Panc1 (cell line): ENCODE data around the gene TBRG4. TPM values are rescaled to one million over a fixed set of nuclear protein-coding genes. Genes with fewer than 3 reads are reported as not detected.

Source experiments
- ATAC-seq: fragments of 200-7000 bp; cut with Tn5 transposase; 2 replicates; pipeline ENCODE4 v1.9.1; 2020; ENCODE audit warnings: mild to moderate bottlenecking, moderate library complexity
- BruUV-seq: library from RNA; stranded (reverse); fragments of 400-500 nt; replicated peaks from 2 replicates; lab custom pipeline; 2021; lab: Mats Ljungman, UMichigan
- CTCF ChIA-PET: fragments of 300-600 bp; sonication (Branson Sonifier 250); formaldehyde crosslinking; loops from one replicate; lab custom pipeline; 2022; ENCODE audit warnings: antibody characterized with exemption; lab: Charles Lee
- POLR2A ChIA-PET: fragments of 300-600 bp; sonication (Branson Sonifier 250); formaldehyde crosslinking; loops from one replicate; lab custom pipeline; 2022; ENCODE audit warnings: antibody characterized with exemption; lab: Charles Lee
- DNase-seq: peaks from one replicate; pipeline ENCODE4 v3.0.0-alpha.2; 2010; ENCODE audit warnings: low read depth, low spot score
- H3K27ac ChIP-seq: 2 replicates; pipeline ENCODE4 v1.5.1; 2011; ENCODE audit warnings: mild to moderate bottlenecking, low read length, inconsistent platforms
- H3K27me3 ChIP-seq: fragments of 200-500 bp; sonication (Bioruptor generic); 2 replicates; pipeline ENCODE4 v1.6.0; 2014; ENCODE audit warnings: low read length, inconsistent platforms; ENCODE audit not compliant: control insufficient read depth, insufficient read depth
- H3K36me3 ChIP-seq: fragments of 200-500 bp; sonication (Bioruptor generic); 2 replicates; pipeline ENCODE4 v1.5.1; 2014; ENCODE audit warnings: inconsistent platforms, mild to moderate bottlenecking, low read length, moderate library complexity; ENCODE audit not compliant: control insufficient read depth, insufficient read depth
- H3K4me1 ChIP-seq: 2 replicates; pipeline ENCODE4 v1.5.1; 2011; ENCODE audit warnings: inconsistent platforms, mild to moderate bottlenecking, low read length, moderate library complexity; ENCODE audit not compliant: control insufficient read depth, insufficient read depth
- H3K4me3 ChIP-seq, 2 experiments: 2 replicates each; pipeline ENCODE4 v1.5.1; 2011 to 2012; ENCODE audit warnings: low read depth in 2 of 2, low read length in 2 of 2, mild to moderate bottlenecking in 2 of 2, inconsistent platforms in 1 of 2, moderate library complexity in 1 of 2
- H3K9me3 ChIP-seq: fragments of 200-500 bp; sonication (Bioruptor generic); 2 replicates; pipeline ENCODE4 v1.5.1; 2014; ENCODE audit warnings: low read depth, mild to moderate bottlenecking, inconsistent platforms, low read length, moderate library complexity; ENCODE audit not compliant: control insufficient read depth, insufficient read depth
- POLR2AphosphoS5 ChIP-seq: IDR thresholded peaks from 2 replicates; pipeline ENCODE4 v1.6.1; 2012; ENCODE audit warnings: mild to moderate bottlenecking, low read depth, low read length, moderate library complexity
- SIN3A ChIP-seq: IDR thresholded peaks from 2 replicates; pipeline ENCODE4 v1.6.1; 2012; ENCODE audit warnings: low read depth, mild to moderate bottlenecking, low read length, moderate library complexity, borderline replicate concordance; ENCODE audit not compliant: insufficient read depth
- TCF7L2 ChIP-seq: IDR thresholded peaks from 2 replicates; pipeline ENCODE4 v1.6.1; 2011; ENCODE audit warnings: mild to moderate bottlenecking, low read depth, low read length, inconsistent platforms
- in situ Hi-C: cut with HindIII; loops from 2 replicates; pipeline ENCODE4 v1.10.0; 2016; ENCODE audit warnings: low sequenced_read_pairs, low pct_unique_long_range_greater_than_20kb
- intact Hi-C: fragments of 100-400 bp; cut with micrococcal nuclease; formaldehyde crosslinking; loops from one replicate; pipeline ENCODE4 v1.10.0; 2022; ENCODE audit not compliant: unreplicated experiment
- total RNA-seq: library from RNA; stranded (reverse); gene quantifications from one replicate; pipeline ENCODE4 v1.2.1, GENCODE V29; 2021; ENCODE audit not compliant: unreplicated experiment
- TF ChIP-seq, protein P1 (sequence below): fragments of 450-650 bp; IDR thresholded peaks from 2 replicates; pipeline ENCODE4 v1.5.1; 2017; ENCODE audit warnings: mild to moderate bottlenecking
- TF ChIP-seq, protein P2 (sequence below), 2 experiments: IDR thresholded peaks; 2 replicates each; pipeline ENCODE4 v1.6.1; 2011 to 2012; ENCODE audit warnings: low read depth in 2 of 2, control low read depth in 1 of 2, low read length in 1 of 2, mild to moderate bottlenecking in 1 of 2, moderate library complexity in 1 of 2; ENCODE audit not compliant: insufficient read depth in 1 of 2

The TBRG4 gene
- total RNA-seq, 1 experiment from 2014 or later = 149 TPM

DNA sequence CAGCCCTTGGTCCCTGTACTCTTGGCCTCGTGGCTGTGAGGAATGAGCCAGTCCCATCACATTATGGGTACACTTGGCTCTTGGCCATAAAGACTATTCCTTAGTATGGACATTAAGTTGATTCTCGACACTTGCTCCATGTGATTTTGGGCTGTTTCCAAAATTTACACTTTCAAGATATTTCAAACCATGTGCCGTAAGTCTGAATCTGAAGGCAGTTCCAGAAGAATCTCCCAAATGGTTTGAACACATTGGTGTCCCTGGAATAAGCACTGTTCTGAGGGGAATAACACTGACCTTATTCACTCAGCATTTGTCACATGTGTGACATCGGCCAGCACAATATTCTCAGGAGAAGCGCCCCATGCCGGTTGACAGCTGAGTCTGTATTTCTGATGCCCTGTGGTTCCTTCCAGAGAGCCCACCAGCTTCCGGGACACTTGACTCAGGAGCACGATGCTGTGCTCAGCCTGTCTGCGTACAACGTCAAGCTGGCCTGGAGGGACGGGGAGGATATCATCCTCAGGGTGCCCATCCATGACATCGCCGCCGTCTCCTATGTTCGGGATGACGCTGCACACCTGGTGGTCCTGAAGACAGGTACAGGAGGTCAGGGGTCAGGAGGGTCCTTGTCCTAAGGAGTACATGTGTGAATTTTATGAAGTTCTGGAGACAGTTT, 47.3 kb downstream of the TBRG4 start:
- Histone ChIP-seq H3K27me3 (no peaks in the 10 kb centered on the region), H3K4me1 (no peaks in the 10 kb centered on the region), H3K9me3 (no peaks in the 10 kb centered on the region), H3K36me3 (peaks cover 2% of the 10 kb centered on the region; the same call in 1 of the 2 replicates), H3K27ac (no peak overlapping the region), H3K4me3 (no peak overlapping the region)
- DNase-seq (no peak), ATAC-seq (no peak)
- intact Hi-C loops (no loop called here), in situ Hi-C loops (no loop called here)
- CTCF ChIA-PET = no interaction called here
- no TSS peak for BruUV-seq
- TF ChIP-seq POLR2AphosphoS5 (no peak), SIN3A (no peak), TCF7L2 (no peak)
- TF ChIP-seq, protein P1, sequence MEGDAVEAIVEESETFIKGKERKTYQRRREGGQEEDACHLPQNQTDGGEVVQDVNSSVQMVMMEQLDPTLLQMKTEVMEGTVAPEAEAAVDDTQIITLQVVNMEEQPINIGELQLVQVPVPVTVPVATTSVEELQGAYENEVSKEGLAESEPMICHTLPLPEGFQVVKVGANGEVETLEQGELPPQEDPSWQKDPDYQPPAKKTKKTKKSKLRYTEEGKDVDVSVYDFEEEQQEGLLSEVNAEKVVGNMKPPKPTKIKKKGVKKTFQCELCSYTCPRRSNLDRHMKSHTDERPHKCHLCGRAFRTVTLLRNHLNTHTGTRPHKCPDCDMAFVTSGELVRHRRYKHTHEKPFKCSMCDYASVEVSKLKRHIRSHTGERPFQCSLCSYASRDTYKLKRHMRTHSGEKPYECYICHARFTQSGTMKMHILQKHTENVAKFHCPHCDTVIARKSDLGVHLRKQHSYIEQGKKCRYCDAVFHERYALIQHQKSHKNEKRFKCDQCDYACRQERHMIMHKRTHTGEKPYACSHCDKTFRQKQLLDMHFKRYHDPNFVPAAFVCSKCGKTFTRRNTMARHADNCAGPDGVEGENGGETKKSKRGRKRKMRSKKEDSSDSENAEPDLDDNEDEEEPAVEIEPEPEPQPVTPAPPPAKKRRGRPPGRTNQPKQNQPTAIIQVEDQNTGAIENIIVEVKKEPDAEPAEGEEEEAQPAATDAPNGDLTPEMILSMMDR = no peak
- TF ChIP-seq, protein P2, sequence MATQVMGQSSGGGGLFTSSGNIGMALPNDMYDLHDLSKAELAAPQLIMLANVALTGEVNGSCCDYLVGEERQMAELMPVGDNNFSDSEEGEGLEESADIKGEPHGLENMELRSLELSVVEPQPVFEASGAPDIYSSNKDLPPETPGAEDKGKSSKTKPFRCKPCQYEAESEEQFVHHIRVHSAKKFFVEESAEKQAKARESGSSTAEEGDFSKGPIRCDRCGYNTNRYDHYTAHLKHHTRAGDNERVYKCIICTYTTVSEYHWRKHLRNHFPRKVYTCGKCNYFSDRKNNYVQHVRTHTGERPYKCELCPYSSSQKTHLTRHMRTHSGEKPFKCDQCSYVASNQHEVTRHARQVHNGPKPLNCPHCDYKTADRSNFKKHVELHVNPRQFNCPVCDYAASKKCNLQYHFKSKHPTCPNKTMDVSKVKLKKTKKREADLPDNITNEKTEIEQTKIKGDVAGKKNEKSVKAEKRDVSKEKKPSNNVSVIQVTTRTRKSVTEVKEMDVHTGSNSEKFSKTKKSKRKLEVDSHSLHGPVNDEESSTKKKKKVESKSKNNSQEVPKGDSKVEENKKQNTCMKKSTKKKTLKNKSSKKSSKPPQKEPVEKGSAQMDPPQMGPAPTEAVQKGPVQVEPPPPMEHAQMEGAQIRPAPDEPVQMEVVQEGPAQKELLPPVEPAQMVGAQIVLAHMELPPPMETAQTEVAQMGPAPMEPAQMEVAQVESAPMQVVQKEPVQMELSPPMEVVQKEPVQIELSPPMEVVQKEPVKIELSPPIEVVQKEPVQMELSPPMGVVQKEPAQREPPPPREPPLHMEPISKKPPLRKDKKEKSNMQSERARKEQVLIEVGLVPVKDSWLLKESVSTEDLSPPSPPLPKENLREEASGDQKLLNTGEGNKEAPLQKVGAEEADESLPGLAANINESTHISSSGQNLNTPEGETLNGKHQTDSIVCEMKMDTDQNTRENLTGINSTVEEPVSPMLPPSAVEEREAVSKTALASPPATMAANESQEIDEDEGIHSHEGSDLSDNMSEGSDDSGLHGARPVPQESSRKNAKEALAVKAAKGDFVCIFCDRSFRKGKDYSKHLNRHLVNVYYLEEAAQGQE (IDR thresholded peaks at IDR 0.05; ENCODE audit: insufficient read depth in 1 of 2, low read depth in 2 of 2, low read length in 1 of 2) = no peak
- POLR2A ChIA-PET = no interaction called here

GRCh38 chr7:45061806-45062425, 49.6 kb downstream of the TBRG4 start:
- no peak for TF ChIP-seq SIN3A
- TF ChIP-seq, protein P1 = no peak
- TF ChIP-seq, protein P2 (IDR thresholded peaks at IDR 0.05; ENCODE audit: insufficient read depth in 1 of 2, low read depth in 2 of 2, low read length in 1 of 2) = no peak
- no peak for TF ChIP-seq POLR2AphosphoS5
- no peak for TF ChIP-seq TCF7L2
- Histone ChIP-seq H3K27me3 (no peaks in the 10 kb centered on the region), H3K36me3 (peaks cover 2% of the 10 kb centered on the region; the same call in 1 of the 2 replicates), H3K4me3 (no peak overlapping the region), H3K27ac (no peak overlapping the region), H3K9me3 (no peaks in the 10 kb centered on the region), H3K4me1 (no peaks in the 10 kb centered on the region)
- DNase-seq (no peak), ATAC-seq (no peak)
- in situ Hi-C loops (no loop called here), intact Hi-C loops (no loop called here)
- BruUV-seq = no TSS peak
- ChIA-PET CTCF (no interaction called here), POLR2A (no interaction called here)
